Activated T-cell treated with anti-CD3 and anti-CD28 coated beads, Interleukin-2, amount 50 U/mL, for 24 hours (primary cell): ENCODE data around the gene ARMC2.
A peak's percentile ranks its signal among the peaks of the same experiment; 100 is the strongest.

Experiments
- DNase-seq: peaks from one replicate; pipeline ENCODE4 v3.0.0-alpha.2; 2020
- H3K27ac Mint-ChIP-seq: 2 replicates; pipeline ENCODE4 v1.8.0; 2020; ENCODE audit warnings: mild to moderate bottlenecking, mixed read lengths
- H3K27me3 Mint-ChIP-seq: 2 replicates; pipeline ENCODE4 v1.8.0; 2020; ENCODE audit warnings: mixed read lengths
- H3K36me3 Mint-ChIP-seq: 2 replicates; pipeline ENCODE4 v1.8.0; 2020; ENCODE audit warnings: low read depth, mixed read lengths
- H3K4me1 Mint-ChIP-seq: 2 replicates; pipeline ENCODE4 v1.8.0; 2020; ENCODE audit warnings: low read depth, mixed read lengths
- H3K4me3 Mint-ChIP-seq: 2 replicates; pipeline ENCODE4 v1.8.0; 2020; ENCODE audit warnings: mild to moderate bottlenecking, moderate library complexity, mixed read lengths
- H3K9me3 Mint-ChIP-seq: 2 replicates; pipeline ENCODE4 v1.8.0; 2020; ENCODE audit warnings: mixed read lengths

ARMC2 gene

GRCh38 chr6:108941859-108942258, 93.6 kb downstream of the ARMC2 start:
- peaks cover 44% of the 10 kb centered on the region for H3K4me1 Mint-ChIP-seq

GRCh38 chr6:108942556-108943492, 94.6 kb downstream of the ARMC2 start:
- H3K27me3 Mint-ChIP-seq, result no peaks in the 10 kb centered on the region
- H3K9me3 Mint-ChIP-seq, result no peaks in the 10 kb centered on the region
- peak overlapping the region; percentile 65 for H3K4me3 Mint-ChIP-seq
- peaks cover 49% of the 10 kb centered on the region for H3K4me1 Mint-ChIP-seq
- no peaks in the 10 kb centered on the region for H3K36me3 Mint-ChIP-seq
- peak; percentile 58 for DNase-seq
- peak overlapping the region; percentile 85 for H3K27ac Mint-ChIP-seq

More at GRCh38 chr6:108941859-108942258, 93.6 kb downstream of the ARMC2 start:
- H3K27ac Mint-ChIP-seq, result no peak overlapping the region
- no peaks in the 10 kb centered on the region for H3K9me3 Mint-ChIP-seq
- H3K4me3 Mint-ChIP-seq, result no peak overlapping the region
- H3K36me3 Mint-ChIP-seq, result no peaks in the 10 kb centered on the region
- no peak for DNase-seq
- H3K27me3 Mint-ChIP-seq, result no peaks in the 10 kb centered on the region

GRCh38 chr6:108944071-108944470, 95.8 kb downstream of the ARMC2 start:
- DNase-seq, result no peak
- H3K9me3 Mint-ChIP-seq, result no peaks in the 10 kb centered on the region
- H3K27me3 Mint-ChIP-seq, result no peaks in the 10 kb centered on the region
- H3K4me3 Mint-ChIP-seq, result no peak overlapping the region
- H3K4me1 Mint-ChIP-seq, result peaks cover 48% of the 10 kb centered on the region
- H3K36me3 Mint-ChIP-seq, result no peaks in the 10 kb centered on the region
- no peak overlapping the region for H3K27ac Mint-ChIP-seq

GRCh38 chr6:108944707-108945680, 96.8 kb downstream of the ARMC2 start:
- H3K9me3 Mint-ChIP-seq, result no peaks in the 10 kb centered on the region
- peaks cover 45% of the 10 kb centered on the region for H3K4me1 Mint-ChIP-seq
- no peak overlapping the region for H3K4me3 Mint-ChIP-seq
- DNase-seq, result no peak
- no peaks in the 10 kb centered on the region for H3K36me3 Mint-ChIP-seq
- H3K27me3 Mint-ChIP-seq, result no peaks in the 10 kb centered on the region
- H3K27ac Mint-ChIP-seq, result no peak overlapping the region

GRCh38 chr6:108945681-108946159, 97.5 kb downstream of the ARMC2 start:
- Mint-ChIP-seq H3K36me3 (no peaks in the 10 kb centered on the region), H3K4me3 (no peak overlapping the region), H3K4me1 (peaks cover 45% of the 10 kb centered on the region), H3K27me3 (no peaks in the 10 kb centered on the region), H3K9me3 (no peaks in the 10 kb centered on the region), H3K27ac (no peak overlapping the region)
- no peak for DNase-seq

GRCh38 chr6:108946695-108947094, 98.5 kb downstream of the ARMC2 start:
- H3K4me3 Mint-ChIP-seq, result no peak overlapping the region
- no peak for DNase-seq
- H3K27me3 Mint-ChIP-seq, result no peaks in the 10 kb centered on the region
- no peaks in the 10 kb centered on the region for H3K9me3 Mint-ChIP-seq
- H3K27ac Mint-ChIP-seq, result no peak overlapping the region
- no peaks in the 10 kb centered on the region for H3K36me3 Mint-ChIP-seq
- H3K4me1 Mint-ChIP-seq, result peaks cover 42% of the 10 kb centered on the region

- Mint-ChIP-seq H3K4me3 (no peak overlapping the region), H3K36me3 (no peaks in the 10 kb centered on the region), H3K9me3 (no peaks in the 10 kb centered on the region), H3K27me3 (no peaks in the 10 kb centered on the region), H3K27ac (no peak overlapping the region), H3K4me1 (peaks cover 37% of the 10 kb centered on the region)
- DNase-seq, result no peak
Measured at GRCh38 chr6:108947114-108947854, 99.1 kb downstream of the ARMC2 start.

- H3K4me3 Mint-ChIP-seq, result no peak overlapping the region
- peaks cover 29% of the 10 kb centered on the region for H3K4me1 Mint-ChIP-seq
- no peak overlapping the region for H3K27ac Mint-ChIP-seq
- no peaks in the 10 kb centered on the region for H3K9me3 Mint-ChIP-seq
- H3K27me3 Mint-ChIP-seq, result no peaks in the 10 kb centered on the region
- DNase-seq, result no peak
- no peaks in the 10 kb centered on the region for H3K36me3 Mint-ChIP-seq
Measured at GRCh38 chr6:108948181-108948661, 100.0 kb downstream of the ARMC2 start.

GRCh38 chr6:108951351-108951953, 103.2 kb downstream of the ARMC2 start:
- H3K27me3 Mint-ChIP-seq, result no peaks in the 10 kb centered on the region
- H3K36me3 Mint-ChIP-seq, result no peaks in the 10 kb centered on the region
- peaks cover 19% of the 10 kb centered on the region for H3K4me1 Mint-ChIP-seq
- no peak for DNase-seq
- H3K4me3 Mint-ChIP-seq, result no peak overlapping the region
- H3K27ac Mint-ChIP-seq, result no peak overlapping the region
- no peaks in the 10 kb centered on the region for H3K9me3 Mint-ChIP-seq

GRCh38 chr6:108952776-108953486, 104.7 kb downstream of the ARMC2 start:
- Mint-ChIP-seq H3K9me3 (no peaks in the 10 kb centered on the region), H3K27ac (no peak overlapping the region), H3K4me3 (no peak overlapping the region), H3K27me3 (no peaks in the 10 kb centered on the region), H3K36me3 (no peaks in the 10 kb centered on the region), H3K4me1 (peaks cover 10% of the 10 kb centered on the region)
- DNase-seq, result no peak

GRCh38 chr6:108953681-108954080, 105.5 kb downstream of the ARMC2 start:
- Mint-ChIP-seq H3K27ac (no peak overlapping the region), H3K36me3 (no peaks in the 10 kb centered on the region), H3K4me3 (no peak overlapping the region), H3K9me3 (no peaks in the 10 kb centered on the region), H3K4me1 (peaks cover 10% of the 10 kb centered on the region), H3K27me3 (no peaks in the 10 kb centered on the region)
- no peak for DNase-seq

GRCh38 chr6:108955329-108955949, 107.2 kb downstream of the ARMC2 start:
- Mint-ChIP-seq H3K36me3 (no peaks in the 10 kb centered on the region), H3K27me3 (no peaks in the 10 kb centered on the region), H3K4me3 (no peak overlapping the region), H3K27ac (no peak overlapping the region), H3K9me3 (no peaks in the 10 kb centered on the region), H3K4me1 (peaks cover 18% of the 10 kb centered on the region)
- no peak for DNase-seq

GRCh38 chr6:108957221-108957620, 109.0 kb downstream of the ARMC2 start:
- no peaks in the 10 kb centered on the region for H3K36me3 Mint-ChIP-seq
- H3K27me3 Mint-ChIP-seq, result no peaks in the 10 kb centered on the region
- DNase-seq, result no peak
- H3K9me3 Mint-ChIP-seq, result no peaks in the 10 kb centered on the region
- H3K4me3 Mint-ChIP-seq, result no peak overlapping the region
- H3K27ac Mint-ChIP-seq, result no peak overlapping the region
- peaks cover 18% of the 10 kb centered on the region for H3K4me1 Mint-ChIP-seq
